NCI-H1092 (cell line): ENCODE measurements around the gene PRMT7.

ENCODE experiments used
- DNase-seq: peaks from one replicate; lab custom pipeline; 2025; lab: John Stamatoyannopoulos, UW

PRMT7 gene

DNA sequence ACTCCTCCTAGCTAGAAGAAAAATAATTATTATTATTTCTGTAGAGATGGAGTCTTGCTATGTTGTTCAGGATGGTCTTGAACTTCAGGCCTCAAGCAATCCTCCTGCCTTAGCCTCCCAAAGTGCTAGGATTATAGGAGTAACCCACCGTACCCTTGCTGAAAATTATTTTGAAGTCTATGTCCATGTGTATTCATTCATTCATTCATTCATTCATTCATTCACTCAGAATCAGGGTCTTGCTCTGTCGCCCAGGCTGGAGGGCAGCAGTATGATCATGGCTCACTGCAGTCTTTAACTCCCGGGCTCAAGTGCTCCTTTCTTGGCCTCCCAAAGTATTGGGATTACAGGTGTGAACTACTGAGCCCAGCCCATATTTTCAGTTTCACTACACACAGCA lies 4.2 kb upstream of the PRMT7 start:
- DNase-seq = no peak

DNA sequence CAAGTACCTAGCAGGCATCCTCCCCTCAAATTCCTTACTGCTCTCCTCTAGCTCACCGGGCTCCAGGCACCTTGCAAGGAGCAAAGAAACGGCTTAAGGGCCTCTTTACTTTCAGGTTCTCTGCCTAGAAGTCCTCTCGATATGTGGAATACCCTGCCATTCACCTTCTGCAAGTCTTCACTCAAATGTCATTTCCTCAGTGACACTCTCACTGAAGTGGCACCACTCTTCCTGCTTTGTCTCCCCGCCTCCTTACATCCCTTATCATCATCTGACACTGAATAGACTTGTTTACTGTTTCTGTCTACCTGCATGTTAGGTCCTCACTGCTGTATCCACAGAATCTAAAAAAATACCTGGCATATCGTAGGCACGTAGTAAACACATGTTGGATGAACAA lies 1.0 kb upstream of the PRMT7 start:
- DNase-seq = no peak

DNA sequence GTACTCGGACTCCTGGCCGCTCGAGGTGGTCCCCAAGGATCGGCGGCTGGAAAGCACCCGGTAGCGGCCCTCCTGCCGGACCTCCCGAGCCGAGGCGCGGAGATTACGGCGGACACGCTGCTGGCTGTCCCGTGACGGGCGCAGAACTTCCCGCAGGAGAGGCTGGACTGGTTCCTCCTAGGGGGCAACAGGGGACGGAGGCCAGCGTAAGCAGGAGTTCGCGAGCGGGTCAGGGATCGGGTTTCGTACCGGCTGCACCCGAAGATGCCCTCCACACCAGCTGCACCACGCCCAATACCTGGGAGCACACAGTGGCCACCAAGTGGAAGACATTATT lies 414 bp upstream of the PRMT7 start:
- DNase-seq = no peak

DNA sequence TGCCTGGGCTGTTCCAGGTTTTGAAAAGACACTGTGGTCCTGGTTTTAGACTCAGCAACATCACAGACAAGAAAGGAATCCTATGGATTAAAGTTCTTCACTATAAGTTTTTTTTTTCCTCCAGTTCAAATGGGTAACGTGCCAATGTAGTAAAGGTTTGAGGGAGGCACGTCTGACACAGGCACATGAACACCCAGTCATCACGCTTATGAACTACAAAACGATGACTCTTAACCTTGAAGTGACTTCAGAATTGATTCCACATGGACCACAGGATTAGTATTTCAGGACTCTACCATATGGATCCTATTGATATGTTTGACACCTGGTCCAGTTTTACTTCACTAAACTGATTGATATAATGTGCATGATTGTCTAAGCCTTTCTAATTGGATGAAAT lies 2.3 kb downstream of the PRMT7 start:
- DNase-seq = no peak

DNA sequence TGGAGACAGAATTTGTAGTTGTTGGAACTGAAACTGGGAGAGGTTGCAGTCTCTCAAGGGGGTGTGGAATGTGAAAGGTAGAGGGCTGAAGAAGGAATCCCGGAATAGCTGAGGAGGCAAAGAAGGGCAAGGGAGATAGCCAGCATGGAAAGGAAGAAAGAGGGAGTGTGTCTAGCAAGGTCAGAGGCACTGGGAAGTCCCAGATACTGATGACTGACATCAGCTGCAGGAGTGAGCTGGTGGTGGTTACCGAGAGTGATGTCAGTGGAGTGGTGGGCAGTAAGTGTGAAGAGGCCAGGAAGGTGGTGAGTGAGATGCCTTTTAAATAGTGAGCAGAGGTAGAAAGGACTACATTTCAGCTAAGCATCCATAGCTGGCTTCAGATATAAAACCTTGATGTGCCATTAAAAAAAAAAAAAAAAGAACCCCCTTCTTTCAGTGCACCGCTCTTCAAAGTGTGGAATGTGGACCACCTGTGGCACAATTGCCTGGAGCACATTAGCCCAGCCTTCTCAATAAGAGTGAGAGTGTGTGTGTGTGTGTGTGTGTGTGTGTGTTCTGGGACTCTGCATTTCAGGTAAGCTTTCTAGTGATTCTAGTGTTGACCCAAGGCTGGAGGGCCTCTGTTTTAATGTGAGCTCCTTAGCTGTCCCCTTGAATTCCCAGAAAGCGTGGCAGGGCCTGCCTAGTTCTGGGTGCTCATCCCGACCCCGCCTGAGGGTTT lies 8.5 kb downstream of the PRMT7 start:
- DNase-seq = no peak

DNA sequence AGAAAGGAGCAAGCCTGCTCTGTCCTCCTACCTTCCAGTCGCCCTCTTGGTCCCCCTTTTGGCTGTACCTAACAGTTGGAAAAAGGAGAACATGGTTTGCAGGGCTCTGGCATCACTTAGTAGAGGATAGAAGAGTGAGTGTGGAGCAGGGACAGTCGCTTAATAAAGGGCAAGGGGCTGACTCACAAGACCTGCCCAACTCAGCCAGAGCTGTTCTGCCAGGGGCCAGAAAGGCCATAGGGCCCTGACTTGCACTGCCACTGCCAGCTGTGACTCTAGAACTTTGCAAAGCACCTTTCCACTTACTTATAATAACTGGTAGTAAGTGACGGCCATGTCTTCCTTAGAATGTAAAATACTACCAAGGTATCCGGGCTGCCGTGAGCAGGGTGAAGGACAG lies 13.5 kb downstream of the PRMT7 start:
- no peak for DNase-seq

DNA sequence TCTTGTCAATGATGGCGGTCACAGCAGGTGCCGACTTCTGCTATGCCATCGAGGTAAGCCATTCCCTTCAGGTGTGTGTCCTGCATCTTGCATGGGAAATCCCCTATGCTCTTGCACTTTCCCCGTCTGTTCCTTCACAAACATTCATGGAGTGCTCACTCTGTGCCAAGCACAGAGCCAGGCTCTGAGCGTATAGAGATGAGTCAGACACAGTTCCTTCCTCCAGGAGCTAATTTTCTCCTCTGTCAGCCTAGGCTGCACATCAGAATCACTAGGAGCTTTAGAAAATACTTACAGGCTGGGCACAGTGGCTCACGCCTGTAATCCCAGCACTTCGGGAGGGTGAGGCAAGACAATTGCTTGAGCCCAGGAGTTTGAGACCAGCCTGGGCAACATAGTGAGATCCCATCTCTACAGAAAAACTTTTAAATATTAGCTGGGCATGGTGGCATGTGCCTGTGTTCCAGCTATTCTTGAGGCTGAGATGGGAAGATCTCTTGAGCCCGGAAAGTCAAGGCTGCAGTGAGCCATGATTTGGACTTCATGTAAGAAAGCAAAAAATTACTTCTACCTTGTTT lies 14.1 kb downstream of the PRMT7 start:
- no peak for DNase-seq

DNA sequence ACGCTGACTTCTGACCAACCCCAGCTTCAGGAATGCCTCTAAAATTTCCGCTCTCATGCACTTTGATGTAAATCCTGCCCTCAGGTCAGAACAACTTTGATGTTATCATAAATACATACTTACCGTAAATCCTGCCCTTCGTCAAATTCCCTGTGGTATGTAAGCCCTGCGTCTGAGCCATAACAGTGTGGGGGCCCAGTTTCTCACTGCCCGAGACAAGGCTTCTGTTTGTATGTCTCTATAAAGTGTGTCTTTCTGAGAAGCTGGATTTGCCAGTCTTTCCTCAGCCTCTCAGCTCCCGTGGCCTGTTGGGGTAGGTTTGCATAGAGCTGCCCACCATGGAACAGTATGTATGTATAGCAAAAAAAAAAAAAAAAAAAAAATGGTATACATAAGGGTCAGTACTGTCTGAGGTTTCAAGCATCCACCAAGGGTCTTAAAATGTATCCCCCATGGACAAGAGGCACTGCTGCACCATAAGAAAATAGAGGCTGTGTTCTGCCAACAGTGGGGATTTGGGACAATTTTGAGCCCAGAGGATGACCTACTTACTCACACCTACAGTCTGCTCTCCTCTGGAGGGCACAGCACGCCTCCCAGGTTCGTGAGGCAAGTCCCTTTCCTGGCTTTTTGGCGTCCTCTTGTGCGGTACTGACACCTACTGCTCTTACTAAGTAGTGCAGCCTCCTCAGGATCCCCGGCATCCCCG lies 17.5 kb downstream of the PRMT7 start:
- DNase-seq = peak; percentile 58

DNA sequence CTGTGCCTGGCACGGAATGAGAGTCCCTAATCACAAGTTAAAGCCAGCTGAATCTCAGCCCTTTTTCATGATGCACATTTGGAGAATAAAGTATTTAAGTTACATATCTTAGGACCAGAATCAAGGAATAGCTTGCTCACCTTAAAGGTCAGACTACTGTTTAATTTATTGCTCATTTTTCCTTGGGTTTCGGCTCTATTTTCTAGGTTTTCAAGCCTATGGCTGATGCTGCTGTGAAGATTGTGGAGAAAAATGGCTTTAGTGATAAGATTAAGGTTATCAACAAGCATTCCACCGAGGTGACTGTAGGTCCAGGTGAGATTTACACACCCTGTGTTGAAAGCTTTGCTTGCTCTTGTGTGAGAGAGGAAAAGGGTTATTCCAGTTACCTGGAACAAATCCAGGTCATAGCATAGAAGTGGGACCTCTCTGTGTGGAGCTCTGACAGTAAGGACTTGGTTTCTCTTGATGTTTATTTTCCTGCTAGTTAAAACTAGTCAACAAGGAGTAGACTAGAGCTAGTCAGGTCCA lies 18.1 kb downstream of the PRMT7 start:
- no peak for DNase-seq

DNA sequence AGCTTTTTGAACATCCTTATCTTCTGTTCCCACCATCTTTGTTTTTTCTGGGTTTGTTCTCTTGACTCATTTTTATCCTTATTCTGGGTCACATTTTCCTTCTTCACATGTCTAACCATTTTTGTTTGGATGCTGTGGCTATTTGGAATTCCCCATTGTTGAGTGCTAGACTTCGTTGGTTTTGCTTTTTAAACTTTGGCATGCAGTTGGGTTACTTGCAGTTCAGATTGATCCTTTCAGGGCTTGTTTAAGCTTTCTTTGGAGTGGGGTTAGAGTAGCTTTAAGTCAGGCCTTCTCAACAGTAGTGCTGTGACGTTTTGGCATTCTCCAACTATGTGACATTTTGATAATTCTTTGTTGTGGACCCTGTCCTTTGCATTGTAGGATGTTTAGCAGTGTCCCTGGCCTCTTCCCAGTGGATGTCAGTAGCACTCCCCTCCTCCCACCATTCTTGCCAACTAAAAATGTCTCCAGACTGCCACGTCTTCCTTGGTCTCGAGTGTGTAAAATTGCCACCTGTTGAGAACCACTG lies 21.1 kb downstream of the PRMT7 start:
- DNase-seq = no peak

DNA sequence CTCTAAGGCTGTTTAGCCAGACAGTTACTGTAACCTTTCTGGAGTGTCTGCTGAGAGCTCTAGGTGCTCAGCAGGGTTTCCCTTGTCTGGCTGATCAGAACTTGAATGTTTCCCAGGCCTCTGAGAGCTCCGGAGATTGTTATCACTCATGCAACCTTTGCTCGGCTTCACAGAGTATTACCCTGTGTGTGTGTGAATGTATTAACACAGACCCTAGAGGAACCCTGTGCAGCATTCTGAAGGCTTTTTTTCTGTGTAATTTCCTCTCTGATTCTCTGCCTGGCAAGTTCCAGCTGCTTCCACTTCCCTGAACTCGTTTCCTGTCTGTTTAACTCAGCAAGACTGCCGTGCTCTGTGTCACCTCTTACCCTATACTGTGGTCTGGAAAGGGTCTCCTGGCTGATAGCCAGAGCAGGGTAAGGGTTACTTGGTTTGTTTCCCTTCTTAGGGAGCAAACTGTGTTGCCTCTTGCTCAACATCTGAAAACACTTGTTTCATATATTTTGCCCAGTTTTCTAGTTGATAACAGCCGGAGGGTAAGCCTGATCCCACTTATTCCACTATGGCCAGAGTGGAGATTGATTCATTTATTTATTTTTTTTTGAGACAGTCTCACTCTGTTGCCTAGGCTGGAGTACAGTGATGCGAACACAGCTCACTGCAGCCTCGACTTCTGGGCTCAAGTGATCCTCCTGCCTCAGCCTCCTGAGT lies 21.7 kb downstream of the PRMT7 start:
- no peak for DNase-seq

DNA sequence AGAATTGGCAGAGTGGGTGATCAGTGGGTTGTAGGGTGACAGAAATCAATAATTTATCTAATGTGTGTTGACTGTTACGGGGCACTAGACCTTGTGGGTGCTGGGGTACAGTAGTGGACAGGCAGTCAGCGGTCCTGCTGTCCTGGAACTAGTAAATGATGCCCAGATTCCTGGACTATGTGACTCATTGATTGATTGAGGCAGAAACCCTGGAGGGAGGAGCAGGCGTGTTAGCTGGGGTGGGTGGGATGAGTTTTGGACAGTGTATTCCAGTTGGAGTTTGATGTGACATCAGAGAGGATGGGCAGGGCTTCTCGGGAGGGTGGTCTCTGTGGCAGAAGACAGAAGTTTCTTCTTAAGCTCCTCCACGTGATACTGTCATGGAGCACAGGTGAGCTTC lies 24.4 kb downstream of the PRMT7 start:
- no peak for DNase-seq

DNA sequence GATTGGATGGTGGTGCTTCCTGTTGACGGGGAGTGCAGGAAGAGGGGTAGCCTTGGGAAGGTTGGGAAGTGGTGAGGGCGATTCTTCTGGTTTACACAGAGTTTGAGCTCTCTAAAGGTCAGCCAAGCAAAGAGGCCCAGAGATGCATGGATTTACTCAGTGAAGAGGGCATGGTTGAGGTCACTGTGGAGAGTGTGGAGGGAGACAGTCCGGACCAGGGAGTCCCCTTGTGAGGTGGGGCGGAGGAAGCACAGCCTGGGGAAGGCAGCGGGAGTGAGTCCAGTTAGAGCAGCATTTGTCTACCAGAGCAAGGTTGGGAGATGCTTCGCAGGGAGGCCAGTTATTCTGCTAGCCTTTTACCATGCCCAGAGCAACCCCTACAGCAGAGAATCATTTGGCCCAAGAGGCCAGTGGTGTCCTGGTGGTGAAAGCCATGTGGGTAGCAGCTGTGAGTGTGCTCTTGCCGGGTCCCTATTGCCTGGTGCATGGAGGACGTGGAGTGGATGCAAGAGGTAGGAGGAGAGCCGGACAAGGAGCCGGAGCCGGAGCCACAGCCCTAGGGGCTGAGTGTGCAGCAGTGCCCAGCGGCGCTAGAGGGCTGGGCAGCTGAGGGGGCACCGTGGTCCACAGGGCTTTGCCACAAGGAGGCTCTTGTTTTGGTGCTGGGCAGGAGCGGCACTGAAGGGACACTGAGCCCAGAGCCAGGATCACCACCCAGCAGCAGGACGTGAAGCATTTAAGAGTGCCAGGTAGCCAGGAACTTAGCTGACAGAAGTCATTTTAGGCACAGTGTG lies 27.7 kb downstream of the PRMT7 start:
- no peak for DNase-seq

DNA sequence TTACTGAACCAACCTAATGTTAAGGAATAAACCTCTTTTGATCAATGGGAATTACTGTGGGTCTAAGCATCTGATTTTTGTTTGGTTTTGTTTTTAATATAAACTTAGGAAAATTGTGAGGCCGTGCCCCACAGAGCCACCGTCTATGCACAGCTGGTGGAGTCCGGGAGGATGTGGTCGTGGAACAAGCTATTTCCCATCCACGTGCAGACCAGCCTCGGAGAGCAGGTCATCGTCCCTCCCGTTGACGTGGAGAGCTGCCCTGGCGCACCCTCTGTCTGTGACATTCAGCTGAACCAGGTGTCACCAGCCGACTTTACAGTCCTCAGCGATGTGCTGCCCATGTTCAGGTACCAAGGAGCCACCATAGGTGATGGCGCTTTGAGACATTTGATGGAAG lies 28.4 kb downstream of the PRMT7 start:
- DNase-seq = no peak

DNA sequence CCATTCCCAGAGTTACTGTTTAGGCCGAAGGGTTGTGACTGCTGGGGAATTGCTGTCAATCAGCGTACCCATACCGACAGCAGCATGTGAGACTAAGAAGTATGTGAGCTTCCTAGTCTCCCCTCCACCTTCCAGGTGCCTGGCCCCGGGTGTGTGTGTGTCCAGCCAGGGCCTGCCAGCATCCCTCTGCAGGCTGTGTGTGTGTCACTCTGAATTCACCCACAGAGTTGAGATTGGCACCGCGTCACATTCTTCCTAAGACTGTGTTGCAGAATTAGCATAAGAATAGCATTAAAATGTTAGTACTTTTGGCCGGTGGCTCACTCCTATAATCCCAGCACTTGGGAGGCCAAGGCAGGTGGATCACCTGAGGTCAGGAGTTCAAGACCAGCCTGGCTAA lies 31.8 kb downstream of the PRMT7 start:
- no peak for DNase-seq

DNA sequence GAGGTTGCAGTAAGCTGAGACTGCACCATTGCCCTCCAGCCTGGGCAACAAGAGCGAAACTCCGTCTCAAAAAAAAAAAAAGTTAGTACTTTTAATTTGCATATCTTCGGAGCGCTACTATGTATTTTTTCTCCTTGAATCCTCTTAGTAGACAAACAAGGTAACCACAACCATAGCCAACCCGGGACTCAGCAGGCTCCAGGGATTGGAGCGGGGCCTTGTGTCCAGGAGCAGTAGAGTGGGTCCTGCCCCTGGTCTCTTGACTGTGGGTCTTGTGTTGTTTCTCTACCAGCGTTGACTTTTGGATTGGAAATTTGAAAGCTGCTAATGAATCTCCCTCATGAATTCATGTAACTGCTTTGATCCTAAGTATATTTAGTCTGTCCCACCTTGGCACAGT lies 32.3 kb downstream of the PRMT7 start:
- no peak for DNase-seq

DNA sequence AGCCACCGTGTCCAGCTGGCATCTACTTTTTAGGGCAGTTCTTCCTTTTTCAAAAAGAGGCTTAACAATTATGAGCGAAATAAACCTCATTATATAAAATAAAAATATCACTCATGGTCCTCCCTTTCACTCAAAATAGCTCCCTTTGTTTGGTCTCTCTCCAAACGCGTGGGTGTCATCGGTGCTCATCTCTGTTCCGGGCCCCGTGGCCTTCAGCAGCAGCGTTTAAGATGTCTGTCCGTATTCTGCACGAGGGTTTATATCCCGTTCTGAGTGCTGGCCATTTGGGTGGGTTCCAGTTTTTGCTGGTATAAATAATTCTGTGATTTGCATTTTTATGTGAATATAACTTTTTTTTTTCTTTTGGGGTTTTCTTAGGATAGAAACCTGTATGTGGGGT lies 33.4 kb downstream of the PRMT7 start:
- DNase-seq = no peak

DNA sequence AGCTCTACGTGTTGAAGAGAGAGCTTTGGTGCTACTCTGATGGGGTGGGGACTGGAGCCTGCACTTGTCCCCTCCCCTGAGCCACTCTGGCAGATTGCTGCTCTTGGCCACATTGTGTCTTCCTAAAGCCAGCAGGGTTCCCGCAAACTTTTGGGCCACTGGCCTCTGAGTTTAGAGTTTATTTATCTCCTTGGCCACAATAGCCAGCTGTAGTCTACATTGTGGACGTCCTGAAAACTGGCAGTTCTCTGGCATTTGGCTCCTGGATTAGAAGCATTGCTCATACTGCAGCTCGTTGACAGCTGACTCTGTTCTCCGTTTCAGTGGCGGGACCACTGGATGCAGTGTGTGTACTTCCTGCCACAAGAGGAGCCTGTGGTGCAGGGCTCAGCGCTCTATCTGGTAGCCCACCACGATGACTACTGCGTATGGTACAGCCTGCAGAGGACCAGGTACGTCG lies 34.6 kb downstream of the PRMT7 start:
- no peak for DNase-seq

DNA sequence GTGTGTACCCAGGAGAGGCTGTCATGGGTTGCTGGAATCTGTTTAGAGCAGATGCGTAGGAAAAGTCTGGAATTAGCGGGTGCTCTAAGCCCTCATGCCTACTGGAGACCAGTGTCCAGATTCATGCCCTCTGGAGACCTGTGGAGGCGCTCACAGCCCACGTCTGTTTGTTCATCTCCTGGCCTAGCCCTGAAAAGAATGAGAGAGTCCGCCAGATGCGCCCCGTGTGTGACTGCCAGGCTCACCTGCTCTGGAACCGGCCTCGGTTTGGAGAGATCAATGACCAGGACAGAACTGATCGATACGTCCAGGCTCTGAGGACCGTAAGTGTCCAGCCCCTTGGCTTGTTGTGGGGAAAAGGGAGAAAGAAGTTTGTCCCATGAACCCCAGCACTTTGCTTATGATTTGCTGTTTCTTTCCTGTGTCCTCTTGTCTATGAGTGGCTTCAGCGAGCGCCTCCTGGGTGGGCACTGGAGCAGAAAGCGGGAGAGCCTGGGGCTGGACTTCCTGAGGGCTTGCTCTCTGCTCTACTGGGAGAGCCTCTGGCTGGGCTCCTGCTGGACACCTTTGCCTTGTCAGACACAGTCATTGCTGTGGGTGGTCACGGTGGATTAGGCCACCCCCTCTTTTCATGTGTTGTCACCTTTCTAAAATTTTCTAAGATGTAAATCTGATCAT lies 35.3 kb downstream of the PRMT7 start:
- no peak for DNase-seq

DNA sequence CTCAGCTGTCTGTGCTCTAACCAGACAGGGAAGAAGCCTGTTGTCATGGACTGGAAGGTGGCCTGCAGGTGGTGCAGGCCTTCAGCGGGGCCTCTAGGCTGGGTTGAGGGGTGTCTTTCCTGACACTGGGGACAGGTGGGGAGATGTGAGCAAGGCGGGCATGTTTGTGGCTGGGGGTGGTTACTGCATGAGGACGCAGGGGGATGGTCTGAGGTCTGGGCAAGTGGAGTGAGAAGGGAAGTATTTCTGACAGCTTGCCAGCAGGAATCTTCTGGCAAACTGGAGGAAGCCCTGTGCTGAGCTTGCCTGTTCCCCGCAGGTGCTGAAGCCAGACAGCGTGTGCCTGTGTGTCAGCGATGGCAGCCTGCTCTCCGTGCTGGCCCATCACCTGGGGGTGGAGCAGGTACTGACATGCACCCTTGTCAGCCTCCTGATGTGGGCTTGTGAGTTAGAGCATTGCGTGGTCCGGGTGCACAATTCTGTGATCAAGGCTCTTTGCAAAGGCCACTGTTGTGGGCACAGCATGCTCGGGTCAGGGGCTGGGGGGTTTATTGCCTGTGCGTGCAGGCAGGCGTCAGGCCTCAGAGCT lies 36.2 kb downstream of the PRMT7 start:
- no peak for DNase-seq

DNA sequence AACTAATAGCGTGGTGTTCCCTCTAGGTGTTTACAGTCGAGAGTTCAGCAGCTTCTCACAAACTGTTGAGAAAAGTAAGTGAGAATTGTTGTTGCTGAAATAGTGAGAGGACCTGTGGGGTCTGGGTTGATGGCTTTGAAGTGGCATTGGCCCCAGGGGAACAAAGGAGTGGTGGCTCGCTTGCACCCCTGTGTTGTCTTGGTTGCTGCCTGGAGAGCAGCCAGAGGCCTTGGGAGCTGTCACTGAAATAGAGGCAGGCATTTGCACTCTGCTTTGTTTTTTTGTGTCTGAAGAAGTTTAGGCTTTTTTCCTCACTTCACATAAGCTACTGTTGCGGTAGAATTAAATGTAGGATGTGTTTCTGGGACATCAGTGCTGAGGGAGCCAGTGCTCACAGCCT lies 36.8 kb downstream of the PRMT7 start:
- DNase-seq = no peak
